Suprapubic skin (tissue), 4 donors: ENCODE data around the gene MIGA2. TPM values are rescaled to one million over a fixed set of nuclear protein-coding genes. Genes with fewer than 3 reads are reported as not detected.
A peak's percentile ranks its signal among the peaks of the same experiment; 100 is the strongest.

Experiments used
- DNase-seq, 2 donors: peaks; one replicate each; pipeline ENCODE4 v3.0.0-alpha.2; 2019; ENCODE audit warnings: low spot score in 2 of 2
- H3K27ac ChIP-seq: fragments of 200-600 bp; sonication (generic); one replicate; pipeline ENCODE4 v1.5.1; 2019
- H3K27me3 ChIP-seq: fragments of 200-600 bp; sonication (generic); one replicate; pipeline ENCODE4 v1.5.1; 2019
- H3K36me3 ChIP-seq: fragments of 200-600 bp; sonication (generic); one replicate; pipeline ENCODE4 v1.5.1; 2019
- H3K4me1 ChIP-seq: fragments of 200-600 bp; sonication (generic); one replicate; pipeline ENCODE4 v1.5.1; 2019
- H3K4me3 ChIP-seq: fragments of 200-600 bp; sonication (generic); one replicate; pipeline ENCODE4 v1.5.1; 2019; ENCODE audit warnings: mild to moderate bottlenecking
- H3K9me3 ChIP-seq: fragments of 200-600 bp; sonication (generic); one replicate; pipeline ENCODE4 v1.5.1; 2019
- EP300 ChIP-seq: sonication (generic); formaldehyde crosslinking; IDR thresholded peaks from one replicate; pipeline ENCODE4 v1.6.1; 2017; ENCODE audit warnings: antibody characterized with exemption
- POLR2A ChIP-seq, 2 donors: fragments of 450-650 bp; IDR thresholded peaks; one replicate each; pipeline ENCODE4 v1.6.1; 2017; ENCODE audit warnings: antibody characterized with exemption in 2 of 2, mild to moderate bottlenecking in 2 of 2, moderate library complexity in 2 of 2
- POLR2AphosphoS5 ChIP-seq, 3 donors: sonication (generic); formaldehyde crosslinking; IDR thresholded peaks; one replicate each; pipeline ENCODE4 v1.6.1; 2017; ENCODE audit warnings: antibody characterized with exemption in 3 of 3
- WGBS: methylation state at CpG from one replicate; pipeline ENCODE4 v1.1.5; 2018; 5-methylcytosine and 5-hydroxymethylcytosine counted together
- total RNA-seq, 4 donors: library from RNA; depleted of rRNA; stranded (reverse); fragments of >200 nt; gene quantifications; one replicate each; pipeline ENCODE4 v1.1.0, GENCODE V29; 2016
- TF ChIP-seq, protein P1 (sequence below), 2 donors: fragments of 200-600 bp in 1 of 2; fragments of 450-650 bp in 1 of 2; sonication (generic) in 1 of 2; IDR thresholded peaks; one replicate each; pipeline ENCODE4 v1.5.1; 2016 to 2019; ENCODE audit warnings: antibody characterized with exemption in 2 of 2, mild to moderate bottlenecking in 1 of 2, moderate library complexity in 1 of 2

MIGA2 gene
- total RNA-seq, 4 donors from 2014 or later = 28.3 to 44.3 (median 39.7) TPM

DNA sequence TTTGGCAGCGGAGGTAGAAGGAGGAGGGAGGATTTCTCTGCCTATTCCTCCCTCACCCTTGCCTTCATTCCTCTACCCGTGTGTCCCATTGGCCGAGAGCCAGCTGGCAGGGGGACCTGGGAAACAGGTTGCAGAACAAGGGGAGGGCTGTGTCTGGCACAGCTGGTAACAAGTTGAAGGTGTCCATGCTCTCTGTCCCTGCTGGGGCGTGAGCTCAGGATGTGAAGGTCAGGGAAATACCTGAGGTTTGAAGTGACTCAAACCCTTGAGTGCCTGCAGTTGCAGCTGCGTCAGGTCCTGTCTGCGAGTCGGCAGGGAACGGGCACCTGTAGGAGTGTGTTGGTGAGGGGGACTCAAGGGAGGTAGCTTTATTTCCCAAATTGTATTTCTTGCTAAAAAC is 16.2 kb downstream of the MIGA2 start:
- no peaks in the 10 kb centered on the region for H3K27me3 ChIP-seq
- 71% methylated on average over 8 of the region's 8 CpGs for WGBS
- no peaks in the 10 kb centered on the region for H3K4me1 ChIP-seq
- peak overlapping the region; percentile 67 for H3K27ac ChIP-seq
- no peaks in the 10 kb centered on the region for H3K9me3 ChIP-seq
- no peak for TF ChIP-seq EP300
- no peak for TF ChIP-seq POLR2A (IDR thresholded peaks at IDR 0.05)
- no peak for TF ChIP-seq POLR2AphosphoS5 (IDR thresholded peaks at IDR 0.05)
- TF ChIP-seq, protein P1, sequence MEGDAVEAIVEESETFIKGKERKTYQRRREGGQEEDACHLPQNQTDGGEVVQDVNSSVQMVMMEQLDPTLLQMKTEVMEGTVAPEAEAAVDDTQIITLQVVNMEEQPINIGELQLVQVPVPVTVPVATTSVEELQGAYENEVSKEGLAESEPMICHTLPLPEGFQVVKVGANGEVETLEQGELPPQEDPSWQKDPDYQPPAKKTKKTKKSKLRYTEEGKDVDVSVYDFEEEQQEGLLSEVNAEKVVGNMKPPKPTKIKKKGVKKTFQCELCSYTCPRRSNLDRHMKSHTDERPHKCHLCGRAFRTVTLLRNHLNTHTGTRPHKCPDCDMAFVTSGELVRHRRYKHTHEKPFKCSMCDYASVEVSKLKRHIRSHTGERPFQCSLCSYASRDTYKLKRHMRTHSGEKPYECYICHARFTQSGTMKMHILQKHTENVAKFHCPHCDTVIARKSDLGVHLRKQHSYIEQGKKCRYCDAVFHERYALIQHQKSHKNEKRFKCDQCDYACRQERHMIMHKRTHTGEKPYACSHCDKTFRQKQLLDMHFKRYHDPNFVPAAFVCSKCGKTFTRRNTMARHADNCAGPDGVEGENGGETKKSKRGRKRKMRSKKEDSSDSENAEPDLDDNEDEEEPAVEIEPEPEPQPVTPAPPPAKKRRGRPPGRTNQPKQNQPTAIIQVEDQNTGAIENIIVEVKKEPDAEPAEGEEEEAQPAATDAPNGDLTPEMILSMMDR (IDR thresholded peaks at IDR 0.05) = no peak
- peak; percentile 84 to 87 for DNase-seq
- no peak overlapping the region for H3K4me3 ChIP-seq
- H3K36me3 ChIP-seq = peaks cover 47% of the 10 kb centered on the region

DNA sequence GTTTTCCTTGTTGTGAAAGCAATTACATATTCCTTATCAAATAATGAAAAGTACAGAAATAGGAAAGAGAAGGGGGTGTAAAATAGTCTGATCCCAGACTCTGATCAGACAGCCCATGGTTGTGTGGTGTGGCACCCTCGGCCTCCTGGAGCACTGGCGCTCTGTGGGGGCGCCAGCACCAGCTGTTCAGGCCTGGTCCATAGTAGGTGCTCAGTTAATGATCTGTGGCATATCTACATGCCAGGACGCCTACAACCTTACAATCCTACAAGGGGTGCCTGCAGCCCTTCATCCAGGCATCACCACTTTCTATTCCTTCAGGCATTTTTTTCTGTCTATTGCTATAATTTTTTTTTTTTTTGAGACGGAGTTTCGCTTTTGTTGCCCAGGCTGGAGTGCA is 16.6 kb downstream of the MIGA2 start:
- no peaks in the 10 kb centered on the region for H3K9me3 ChIP-seq
- DNase-seq = no peak
- TF ChIP-seq, protein P1 (IDR thresholded peaks at IDR 0.05) = no peak
- TF ChIP-seq EP300 (no peak), POLR2A (IDR thresholded peaks at IDR 0.05) (no peak), POLR2AphosphoS5 (IDR thresholded peaks at IDR 0.05) (no peak)
- no peaks in the 10 kb centered on the region for H3K27me3 ChIP-seq
- 82% methylated on average over 6 of the region's 6 CpGs for WGBS
- H3K36me3 ChIP-seq = peaks cover 44% of the 10 kb centered on the region
- no peak overlapping the region for H3K4me3 ChIP-seq
- peak overlapping the region; percentile 67 for H3K27ac ChIP-seq
- no peaks in the 10 kb centered on the region for H3K4me1 ChIP-seq

DNA sequence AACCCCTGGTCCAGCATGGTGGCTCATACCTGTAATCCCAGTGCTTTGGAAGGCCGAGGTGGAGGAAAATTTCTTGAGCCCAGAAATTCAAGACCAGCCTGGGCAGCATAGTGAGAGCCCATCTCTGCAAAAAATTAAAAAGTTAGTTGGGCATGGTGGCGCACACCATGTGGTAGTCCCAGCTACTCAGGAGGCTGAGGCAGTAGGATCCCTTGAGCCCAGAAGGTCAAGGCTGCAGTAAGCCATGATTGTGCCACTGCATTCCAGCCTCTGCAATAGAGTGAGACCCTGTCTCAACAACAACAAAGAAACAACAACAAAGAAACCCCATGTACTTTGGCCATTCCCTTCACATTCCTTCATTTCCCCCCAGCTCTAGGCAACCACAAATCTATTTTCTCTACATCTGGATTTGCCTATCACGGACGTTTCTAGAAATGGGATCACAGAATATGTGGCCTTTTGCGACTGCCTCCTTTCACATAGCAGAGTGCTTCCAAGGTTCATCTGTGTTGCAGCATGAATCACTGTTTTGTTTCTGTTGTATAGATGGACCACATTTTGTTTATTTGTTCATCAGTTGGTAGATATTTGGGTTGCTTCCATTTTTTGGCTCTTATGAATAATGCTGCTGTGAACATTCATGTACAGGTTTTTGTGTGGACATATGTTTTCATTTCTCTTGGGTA is 17.9 kb downstream of the MIGA2 start:
- Histone ChIP-seq H3K27me3 (no peaks in the 10 kb centered on the region), H3K4me3 (no peak overlapping the region), H3K27ac (no peak overlapping the region), H3K36me3 (peaks cover 37% of the 10 kb centered on the region), H3K4me1 (no peaks in the 10 kb centered on the region), H3K9me3 (no peaks in the 10 kb centered on the region)
- no peak for DNase-seq
- 84% methylated on average over 5 of the region's 5 CpGs for WGBS
- TF ChIP-seq EP300 = no peak
- TF ChIP-seq, protein P1 (IDR thresholded peaks at IDR 0.05) = no peak

DNA sequence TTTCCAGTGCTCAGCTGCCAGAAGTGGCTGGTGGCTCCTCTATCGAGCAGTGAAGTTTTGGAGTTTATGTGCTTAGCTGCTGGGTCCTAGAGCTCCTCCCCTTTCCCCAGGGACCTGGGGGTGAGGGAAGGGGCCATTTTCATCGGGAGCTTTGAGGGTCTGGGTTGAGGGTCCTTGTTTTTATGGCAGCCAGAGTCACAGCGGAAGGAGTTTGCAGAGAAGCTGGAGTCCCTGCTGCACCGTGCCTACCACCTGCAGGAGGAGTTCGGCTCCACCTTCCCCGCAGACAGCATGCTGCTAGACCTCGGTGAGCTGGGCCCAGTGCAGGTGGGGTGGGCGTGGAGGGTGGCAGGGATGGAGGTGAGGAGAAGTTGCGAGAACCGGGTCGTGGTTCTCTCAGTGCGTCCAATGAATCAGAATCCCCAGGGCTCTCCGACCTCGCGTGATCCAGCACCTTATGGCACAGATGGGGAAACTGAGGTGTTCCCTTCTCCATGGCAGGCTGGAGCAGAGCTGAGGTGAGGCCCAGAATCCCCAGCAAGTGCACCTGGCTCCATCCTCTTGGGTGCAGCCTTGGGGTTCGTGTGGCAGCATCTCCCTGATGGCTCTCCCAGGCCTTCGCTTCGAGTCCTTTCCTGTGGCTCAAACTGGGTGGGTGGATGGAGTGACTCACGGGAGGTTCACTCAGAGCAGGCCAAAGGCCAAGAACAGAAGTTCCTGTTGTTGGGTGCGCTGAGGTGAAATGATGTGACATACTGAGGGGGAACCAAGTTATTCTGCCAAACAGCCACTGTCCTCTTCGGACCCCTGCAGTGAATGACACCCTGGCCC is 22.8 kb downstream of the MIGA2 start:
- TF ChIP-seq, protein P1 (IDR thresholded peaks at IDR 0.05) = no peak
- no peak for TF ChIP-seq POLR2A (IDR thresholded peaks at IDR 0.05)
- Histone ChIP-seq H3K27ac (no peak overlapping the region), H3K36me3 (peaks cover 69% of the 10 kb centered on the region), H3K4me3 (no peak overlapping the region), H3K27me3 (no peaks in the 10 kb centered on the region), H3K9me3 (no peaks in the 10 kb centered on the region), H3K4me1 (no peaks in the 10 kb centered on the region)
- DNase-seq = no peak
- 84% methylated on average over 19 of the region's 21 CpGs for WGBS
